ENCODE results near the gene ARHGEF17. TPM values are rescaled to one million over a fixed set of nuclear protein-coding genes. Genes with fewer than 3 reads are reported as not detected.

Gene ARHGEF17
- total RNA-seq, 1 donor from 2014 or later = 77.0 TPM

- no peak overlapping the region for H3K27ac Mint-ChIP-seq
- H3K4me3 Mint-ChIP-seq (ENCODE audit: low read depth) = no peak overlapping the region
- H3K27me3 Mint-ChIP-seq = no peaks in the 10 kb centered on the region
- H3K4me1 Mint-ChIP-seq (ENCODE audit: low read depth) = peaks cover 50% of the 10 kb centered on the region
- DNase-seq (ENCODE audit: low spot score, unreplicated experiment) = no peak
- no peaks in the 10 kb centered on the region for H3K36me3 Mint-ChIP-seq (ENCODE audit: insufficient read depth)
- TF ChIP-seq, protein P1, sequence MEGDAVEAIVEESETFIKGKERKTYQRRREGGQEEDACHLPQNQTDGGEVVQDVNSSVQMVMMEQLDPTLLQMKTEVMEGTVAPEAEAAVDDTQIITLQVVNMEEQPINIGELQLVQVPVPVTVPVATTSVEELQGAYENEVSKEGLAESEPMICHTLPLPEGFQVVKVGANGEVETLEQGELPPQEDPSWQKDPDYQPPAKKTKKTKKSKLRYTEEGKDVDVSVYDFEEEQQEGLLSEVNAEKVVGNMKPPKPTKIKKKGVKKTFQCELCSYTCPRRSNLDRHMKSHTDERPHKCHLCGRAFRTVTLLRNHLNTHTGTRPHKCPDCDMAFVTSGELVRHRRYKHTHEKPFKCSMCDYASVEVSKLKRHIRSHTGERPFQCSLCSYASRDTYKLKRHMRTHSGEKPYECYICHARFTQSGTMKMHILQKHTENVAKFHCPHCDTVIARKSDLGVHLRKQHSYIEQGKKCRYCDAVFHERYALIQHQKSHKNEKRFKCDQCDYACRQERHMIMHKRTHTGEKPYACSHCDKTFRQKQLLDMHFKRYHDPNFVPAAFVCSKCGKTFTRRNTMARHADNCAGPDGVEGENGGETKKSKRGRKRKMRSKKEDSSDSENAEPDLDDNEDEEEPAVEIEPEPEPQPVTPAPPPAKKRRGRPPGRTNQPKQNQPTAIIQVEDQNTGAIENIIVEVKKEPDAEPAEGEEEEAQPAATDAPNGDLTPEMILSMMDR (IDR thresholded peaks at IDR 0.05; ENCODE audit: unreplicated experiment) = no peak
- H3K9me3 Mint-ChIP-seq (ENCODE audit: low read depth) = no peaks in the 10 kb centered on the region
Observed at GRCh38 chr11:73310661-73311393, 2.8 kb downstream of the ARHGEF17 start.

GRCh38 chr11:73311394-73311869 lies 3.4 kb downstream of the ARHGEF17 start:
- Mint-ChIP-seq H3K36me3 (ENCODE audit: insufficient read depth) (peaks cover 5% of the 10 kb centered on the region), H3K27ac (no peak overlapping the region), H3K9me3 (ENCODE audit: low read depth) (no peaks in the 10 kb centered on the region), H3K4me3 (ENCODE audit: low read depth) (no peak overlapping the region), H3K4me1 (ENCODE audit: low read depth) (peaks cover 55% of the 10 kb centered on the region), H3K27me3 (no peaks in the 10 kb centered on the region)
- TF ChIP-seq, protein P1 (IDR thresholded peaks at IDR 0.05; ENCODE audit: unreplicated experiment) = no peak
- no peak for DNase-seq (ENCODE audit: low spot score, unreplicated experiment)

DNA sequence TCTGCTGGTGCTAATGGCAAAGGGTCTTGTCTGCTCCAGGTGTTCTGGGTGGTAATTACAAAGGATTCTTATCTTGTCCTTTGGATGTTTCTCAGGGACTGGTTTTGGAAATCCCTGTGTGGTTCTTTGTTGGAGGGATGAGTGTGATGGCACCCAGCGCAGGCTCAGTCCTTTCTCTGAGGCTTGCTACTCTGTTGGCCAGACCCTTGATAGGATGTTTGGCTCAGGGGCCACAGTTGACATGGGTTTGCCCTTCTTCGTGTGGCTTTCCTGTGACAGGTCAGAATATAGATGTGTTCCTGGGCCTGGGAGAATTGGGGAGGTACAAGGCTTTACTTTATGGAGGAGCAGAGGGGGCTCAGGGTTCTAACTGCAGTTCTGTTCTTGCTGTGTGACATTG lies 4.0 kb downstream of the ARHGEF17 start:
- TF ChIP-seq, protein P1 (IDR thresholded peaks at IDR 0.05; ENCODE audit: unreplicated experiment) = no peak
- DNase-seq (ENCODE audit: low spot score, unreplicated experiment) = no peak
- Mint-ChIP-seq H3K27ac (peak overlapping the region; percentile 8), H3K4me3 (ENCODE audit: low read depth) (peak overlapping the region; percentile 44), H3K36me3 (ENCODE audit: insufficient read depth) (peaks cover 6% of the 10 kb centered on the region), H3K4me1 (ENCODE audit: low read depth) (peaks cover 52% of the 10 kb centered on the region), H3K9me3 (ENCODE audit: low read depth) (no peaks in the 10 kb centered on the region), H3K27me3 (no peaks in the 10 kb centered on the region)

GRCh38 chr11:73312851-73313327 lies 4.8 kb downstream of the ARHGEF17 start:
- DNase-seq (ENCODE audit: low spot score, unreplicated experiment) = no peak
- H3K4me1 Mint-ChIP-seq (ENCODE audit: low read depth) = peaks cover 49% of the 10 kb centered on the region
- TF ChIP-seq, protein P1 (IDR thresholded peaks at IDR 0.05; ENCODE audit: unreplicated experiment) = no peak
- H3K27me3 Mint-ChIP-seq = no peaks in the 10 kb centered on the region
- H3K4me3 Mint-ChIP-seq (ENCODE audit: low read depth) = peak overlapping the region; percentile 63
- H3K9me3 Mint-ChIP-seq (ENCODE audit: low read depth) = no peaks in the 10 kb centered on the region
- H3K36me3 Mint-ChIP-seq (ENCODE audit: insufficient read depth) = peaks cover 6% of the 10 kb centered on the region
- no peak overlapping the region for H3K27ac Mint-ChIP-seq

GRCh38 chr11:73313652-73314051 lies 5.6 kb downstream of the ARHGEF17 start:
- TF ChIP-seq, protein P1 (IDR thresholded peaks at IDR 0.05; ENCODE audit: unreplicated experiment) = no peak
- Mint-ChIP-seq H3K4me1 (ENCODE audit: low read depth) (peaks cover 49% of the 10 kb centered on the region), H3K36me3 (ENCODE audit: insufficient read depth) (peaks cover 7% of the 10 kb centered on the region), H3K4me3 (ENCODE audit: low read depth) (peak overlapping the region; percentile 63), H3K9me3 (ENCODE audit: low read depth) (no peaks in the 10 kb centered on the region), H3K27ac (no peak overlapping the region), H3K27me3 (no peaks in the 10 kb centered on the region)
- DNase-seq (ENCODE audit: low spot score, unreplicated experiment) = no peak

All from progenitor cell of endocrine pancreas (in vitro differentiated cells).